NCI-H2196 (cell line): ENCODE data around the gene SNRPD3.
"Not testable (repeated sequence)": the region's sequence is repeated elsewhere in the genome, so short reads cannot be mapped to it uniquely, and the experiment has no call there.

Experiments
- DNase-seq: peaks from one replicate; lab custom pipeline; 2025; ENCODE audit not compliant: unreplicated experiment; lab: John Stamatoyannopoulos, UW

The SNRPD3 gene

GRCh38 chr22:24606340-24606739, 50.5 kb downstream of the SNRPD3 start:
- not testable (repeated sequence) for DNase-seq

- not testable (repeated sequence) for DNase-seq
Observed at GRCh38 chr22:24607429-24607983, 51.7 kb downstream of the SNRPD3 start.

- DNase-seq = not testable (repeated sequence)
Observed at GRCh38 chr22:24608327-24608726, 52.5 kb downstream of the SNRPD3 start.

- not testable (repeated sequence) for DNase-seq
Observed at GRCh38 chr22:24609888-24610287, 54.1 kb downstream of the SNRPD3 start.

- not testable (repeated sequence) for DNase-seq
Observed at GRCh38 chr22:24614794-24615193, 59.0 kb downstream of the SNRPD3 start.

- not testable (repeated sequence) for DNase-seq
Observed at GRCh38 chr22:24621244-24621643, 65.4 kb downstream of the SNRPD3 start.

- DNase-seq = not testable (repeated sequence)
Observed at GRCh38 chr22:24622596-24622995, 66.8 kb downstream of the SNRPD3 start.
